Fibroblast of skin of back (primary cell): ENCODE measurements around the gene HSPA12A.

Experiments used
- DNase-seq: peaks from one replicate; pipeline ENCODE4 v3.0.0-alpha.2; 2013

HSPA12A gene

GRCh38 chr10:116621934-116622655, 120.3 kb downstream of the HSPA12A start:
- DNase-seq = no peak

GRCh38 chr10:116621476-116621875, 120.9 kb downstream of the HSPA12A start:
- no peak for DNase-seq
